Neuronal stem cell (in vitro differentiated cells): Measurements from ENCODE around the gene DPM1.

Experiments
- DNase-seq: peaks from one replicate; pipeline ENCODE4 v3.0.0-alpha.2; 2013; ENCODE audit warnings: low spot score
- H2AFZ ChIP-seq: one replicate; pipeline ENCODE4 v1.6.1; 2013; ENCODE audit warnings: mild to moderate bottlenecking, low read length, inconsistent platforms
- H2AK5ac ChIP-seq: 2 replicates; pipeline ENCODE4 v1.6.1; 2013; ENCODE audit warnings: low read depth, mild to moderate bottlenecking, inconsistent platforms, low read length, moderate library complexity, mixed read lengths
- H2BK120ac ChIP-seq: 2 replicates; pipeline ENCODE4 v1.6.1; 2013; ENCODE audit warnings: low read depth, mild to moderate bottlenecking, inconsistent platforms, low read length, moderate library complexity, mixed read lengths
- H2BK12ac ChIP-seq: one replicate; pipeline ENCODE4 v1.6.1; 2013; ENCODE audit warnings: low read length, inconsistent platforms
- H2BK15ac ChIP-seq: 2 replicates; pipeline ENCODE4 v1.6.1; 2013; ENCODE audit warnings: mild to moderate bottlenecking, low read length, inconsistent platforms, mixed read lengths
- H2BK5ac ChIP-seq: one replicate; pipeline ENCODE4 v1.6.1; 2013; ENCODE audit warnings: inconsistent platforms, mild to moderate bottlenecking, low read length, moderate library complexity
- H3K14ac ChIP-seq: one replicate; pipeline ENCODE4 v1.6.1; 2013; ENCODE audit warnings: low read length, inconsistent platforms
- H3K18ac ChIP-seq: 2 replicates; pipeline ENCODE4 v1.6.1; 2013; ENCODE audit warnings: low read length, inconsistent platforms
- H3K23ac ChIP-seq: 2 replicates; pipeline ENCODE4 v1.6.1; 2013; ENCODE audit warnings: low read depth, mild to moderate bottlenecking, mixed read lengths, low read length, inconsistent platforms; ENCODE audit not compliant: poor library complexity
- H3K27ac ChIP-seq: replicated peaks from 3 replicates; pipeline ENCODE4 v1.5.1; 2013; ENCODE audit warnings: low read length, inconsistent platforms
- H3K27me3 ChIP-seq, 3 experiments: 2 replicates each; pipeline ENCODE4 v1.6.1; 2013; ENCODE audit warnings: low read length in 3 of 3, mild to moderate bottlenecking in 2 of 3, inconsistent platforms in 1 of 3, low read depth in 1 of 3, mixed read lengths in 1 of 3, moderate library complexity in 1 of 3; ENCODE audit not compliant: control insufficient read depth in 3 of 3, insufficient read depth in 3 of 3
- H3K36me3 ChIP-seq, 2 donors: replicated peaks in 1 of 2; 2 replicates each; pipeline ENCODE4 v1.6.1; 2013; ENCODE audit warnings: low read length in 2 of 2; ENCODE audit not compliant: control insufficient read depth in 2 of 2, insufficient read depth in 2 of 2
- H3K4ac ChIP-seq: 2 replicates; pipeline ENCODE4 v1.6.1; 2013; ENCODE audit warnings: inconsistent platforms, mild to moderate bottlenecking, low read length, moderate library complexity
- H3K4me1 ChIP-seq, 2 donors: 1 replicate in 1 of 2; 2 replicates in 1 of 2; pipeline ENCODE4 v1.6.1; 2013; ENCODE audit warnings: low read length in 2 of 2, low read depth in 1 of 2; ENCODE audit not compliant: control insufficient read depth in 2 of 2, insufficient read depth in 1 of 2
- H3K4me2 ChIP-seq: one replicate; pipeline ENCODE4 v1.6.1; 2013; ENCODE audit warnings: mild to moderate bottlenecking, low read length, inconsistent platforms; ENCODE audit not compliant: insufficient read depth, poor library complexity, severe bottlenecking
- H3K4me3 ChIP-seq, 2 donors: 2 replicates each; pipeline ENCODE4 v1.5.1; 2013; ENCODE audit warnings: low read length in 2 of 2, mild to moderate bottlenecking in 2 of 2, inconsistent platforms in 1 of 2, moderate library complexity in 1 of 2
- H3K79me1 ChIP-seq: one replicate; pipeline ENCODE4 v1.6.1; 2013; ENCODE audit warnings: low read depth, mild to moderate bottlenecking, inconsistent platforms, low read length, moderate library complexity
- H3K9ac ChIP-seq: one replicate; pipeline ENCODE4 v1.6.1; 2013; ENCODE audit warnings: mild to moderate bottlenecking, low read depth, low read length, inconsistent platforms; ENCODE audit not compliant: poor library complexity
- H3K9me3 ChIP-seq, 2 donors: replicated peaks in 1 of 2; 2 replicates each; pipeline versions ENCODE3 to v1.6.1; 2013; ENCODE audit warnings: low read length in 2 of 2, mild to moderate bottlenecking in 2 of 2, inconsistent platforms in 1 of 2, low read depth in 1 of 2, mixed read lengths in 1 of 2, moderate library complexity in 1 of 2; ENCODE audit not compliant: control insufficient read depth in 2 of 2, insufficient read depth in 1 of 2
- H4K8ac ChIP-seq: one replicate; pipeline ENCODE4 v1.6.1; 2013; ENCODE audit warnings: low read depth, mild to moderate bottlenecking, inconsistent platforms, low read length, moderate library complexity
- H4K91ac ChIP-seq: one replicate; pipeline ENCODE4 v1.6.1; 2013; ENCODE audit warnings: low read length, low read depth, mild to moderate bottlenecking, inconsistent platforms; ENCODE audit not compliant: poor library complexity
- WGBS, 2 donors: extraction: QIAGEN DNeasy Blood & Tissue Kit; methylation state at CpG; one replicate each; pipeline ENCODE4 v1.1.7; 2013; ENCODE audit warnings: missing lambda C conversion rate in 2 of 2, mixed read lengths in 1 of 2; ENCODE audit not compliant: insufficient read length in 2 of 2, insufficient replicate concordance in 1 of 2; ENCODE audit errors: extremely low coverage in 2 of 2; 5-methylcytosine and 5-hydroxymethylcytosine counted together

DPM1 gene

GRCh38 chr20:50930139-50930975, 28.0 kb downstream of the DPM1 start:
- Histone ChIP-seq H2AFZ (no peak overlapping the region), H4K91ac (peak overlapping the region; percentile 53), H2BK15ac (peak overlapping the region; percentile 37), H3K79me1 (peaks cover 6% of the 10 kb centered on the region), H3K4me3 (peak overlapping the region; percentile 93 to 98), H2BK5ac (peak overlapping the region; percentile 95), H3K9ac (peak overlapping the region; percentile 100), H3K4me2 (peak overlapping the region; percentile 69), H3K4me1 (peaks cover 6 to 11% of the 10 kb centered on the region in 2 donors), H3K27me3 (no peaks in the 10 kb centered on the region), H3K23ac (peak overlapping the region; percentile 97), H3K27ac (peak overlapping the region; percentile 100), H3K9me3 (no peaks in the 10 kb centered on the region), H2BK12ac (no peak overlapping the region), H3K18ac (peak overlapping the region; percentile 100), H2BK120ac (peak overlapping the region; percentile 96), H3K36me3 (peaks cover 12 to 78% of the 10 kb centered on the region in 2 donors), H3K4ac (peak overlapping the region; percentile 98), H4K8ac (peak overlapping the region; percentile 92), H3K14ac (peak overlapping the region; percentile 100), H2AK5ac (peak overlapping the region; percentile 100)
- peak; percentile 24 for DNase-seq
- WGBS, 2 donors: no CpG with 5 or more reads among the region's 79 CpGs

DNA sequence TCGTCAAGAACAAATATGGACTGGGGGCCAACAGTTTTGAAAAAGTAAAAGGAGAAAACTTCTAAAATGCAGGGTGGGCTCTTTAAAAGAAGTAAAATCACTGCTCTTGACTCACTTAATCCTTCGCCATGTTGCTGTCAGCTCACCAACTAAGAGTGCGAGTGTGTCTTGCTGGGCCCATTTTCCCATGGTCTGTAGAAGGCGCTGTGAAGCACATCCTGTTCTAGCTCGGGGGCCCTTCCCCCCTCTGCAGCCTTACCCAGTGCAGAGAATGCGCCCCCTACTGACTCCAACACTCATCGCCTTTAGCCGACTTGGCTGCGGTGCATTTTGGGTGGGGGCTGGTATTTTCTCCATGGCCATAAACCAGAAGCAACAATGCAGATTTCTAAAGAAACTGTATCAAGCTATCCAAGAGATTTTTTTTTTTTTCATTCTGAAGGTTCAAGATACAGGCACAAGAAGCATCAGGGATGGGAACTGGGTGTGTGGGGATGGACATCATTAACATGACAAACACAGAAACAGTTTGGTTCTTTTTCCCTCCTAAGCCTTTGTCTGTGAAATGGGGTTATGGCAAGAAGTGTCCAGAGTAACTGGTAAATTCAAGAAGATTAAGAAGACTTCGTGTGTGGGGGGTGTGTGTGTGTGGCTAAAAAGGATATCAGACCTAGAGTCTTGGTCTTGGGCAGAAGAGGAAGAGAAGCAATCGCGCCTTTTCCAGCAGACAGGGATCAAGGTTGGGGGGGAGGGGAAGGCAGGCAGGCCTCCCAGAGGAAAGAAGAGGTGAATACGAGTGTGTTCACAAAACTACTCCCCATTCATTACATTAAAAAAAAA, 28.8 kb downstream of the DPM1 start:
- H3K18ac ChIP-seq: no peak overlapping the region
- H2BK15ac ChIP-seq: no peak overlapping the region
- H2AK5ac ChIP-seq: peak overlapping the region; percentile 100
- H3K23ac ChIP-seq: no peak overlapping the region
- no peak overlapping the region for H3K9ac ChIP-seq
- no peaks in the 10 kb centered on the region for H3K27me3 ChIP-seq
- no peak overlapping the region for H4K8ac ChIP-seq
- no peak overlapping the region for H3K4ac ChIP-seq
- H3K36me3 ChIP-seq: peaks cover 13 to 78% of the 10 kb centered on the region in 2 donors
- H2BK12ac ChIP-seq: no peak overlapping the region
- peak overlapping the region; percentile 100 for H3K27ac ChIP-seq
- peaks cover 6 to 11% of the 10 kb centered on the region in 2 donors for H3K4me1 ChIP-seq
- no peak overlapping the region for H2AFZ ChIP-seq
- H3K79me1 ChIP-seq: peaks cover 6% of the 10 kb centered on the region
- DNase-seq: peak; percentile 92
- WGBS, 2 donors: no CpG with 5 or more reads among the region's 13 CpGs
- peak overlapping the region; percentile 88 to 93 for H3K4me3 ChIP-seq
- H3K4me2 ChIP-seq: peak overlapping the region; percentile 69
- H3K9me3 ChIP-seq: no peaks in the 10 kb centered on the region
- H2BK120ac ChIP-seq: peak overlapping the region; percentile 96
- H4K91ac ChIP-seq: no peak overlapping the region
- H2BK5ac ChIP-seq: peak overlapping the region; percentile 95
- no peak overlapping the region for H3K14ac ChIP-seq

DNA sequence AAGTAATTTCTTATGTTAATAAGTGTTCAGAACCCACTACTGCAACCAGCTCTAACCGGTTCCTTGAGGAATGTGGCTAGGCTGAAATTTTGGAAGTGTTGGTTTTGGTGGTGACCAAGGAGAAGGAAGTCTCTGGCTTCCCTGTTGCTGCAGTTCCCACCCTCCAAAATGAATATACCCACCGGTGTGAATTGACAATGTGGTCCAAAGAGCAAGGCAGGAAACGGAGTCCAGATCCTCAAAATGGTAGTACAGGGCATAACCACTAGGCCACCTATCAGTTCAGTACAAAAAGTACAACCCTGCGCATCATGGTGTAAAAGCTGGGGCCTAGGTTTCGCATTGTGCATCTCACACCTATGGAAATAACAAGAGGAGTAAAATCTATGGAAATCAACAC, 29.9 kb downstream of the DPM1 start:
- Histone ChIP-seq H3K4me2 (peak overlapping the region; percentile 59), H2AK5ac (no peak overlapping the region), H3K27me3 (no peaks in the 10 kb centered on the region), H3K27ac (no peak overlapping the region), H3K9me3 (no peaks in the 10 kb centered on the region), H2BK5ac (no peak overlapping the region), H3K14ac (no peak overlapping the region), H4K8ac (no peak overlapping the region), H3K23ac (no peak overlapping the region), H3K4ac (no peak overlapping the region), H3K36me3 (peaks cover 13 to 78% of the 10 kb centered on the region in 2 donors), H2AFZ (no peak overlapping the region), H2BK12ac (no peak overlapping the region), H3K79me1 (peaks cover 6% of the 10 kb centered on the region), H2BK15ac (no peak overlapping the region), H3K18ac (no peak overlapping the region), H2BK120ac (no peak overlapping the region), H3K4me3 (peak overlapping the region; percentile 52 to 93), H3K9ac (peak overlapping the region; percentile 39), H3K4me1 (peaks cover 8 to 11% of the 10 kb centered on the region in 2 donors), H4K91ac (no peak overlapping the region)
- DNase-seq: no peak
- WGBS, 2 donors: no CpG with 5 or more reads among the region's 5 CpGs

DNA sequence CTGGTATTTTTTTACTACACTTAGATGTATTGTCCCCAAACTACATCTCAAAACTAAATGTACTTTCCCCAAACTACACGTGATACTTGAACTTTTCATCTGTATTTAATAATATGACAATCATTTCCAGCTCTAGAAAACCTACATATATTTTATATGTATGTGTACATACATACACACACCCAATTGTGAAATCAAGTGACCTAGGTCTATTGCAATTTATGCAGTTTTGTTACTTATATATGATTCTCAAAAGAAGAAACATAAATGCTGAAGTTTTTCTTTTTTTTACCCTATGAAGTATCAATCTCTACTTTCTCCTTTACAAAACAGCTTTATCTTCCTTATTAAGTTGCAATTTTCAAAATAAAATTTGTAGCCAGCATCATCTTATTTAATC, 31.8 kb downstream of the DPM1 start:
- no peak overlapping the region for H4K8ac ChIP-seq
- no peak overlapping the region for H3K27ac ChIP-seq
- no peaks in the 10 kb centered on the region for H3K27me3 ChIP-seq
- no peak overlapping the region for H2AFZ ChIP-seq
- no peak overlapping the region for H2AK5ac ChIP-seq
- peaks cover 8 to 11% of the 10 kb centered on the region in 2 donors for H3K4me1 ChIP-seq
- no peaks in the 10 kb centered on the region for H3K9me3 ChIP-seq
- peaks cover 6% of the 10 kb centered on the region for H3K79me1 ChIP-seq
- H2BK12ac ChIP-seq: no peak overlapping the region
- H3K4ac ChIP-seq: no peak overlapping the region
- no peak overlapping the region for H3K9ac ChIP-seq
- no peak overlapping the region for H2BK120ac ChIP-seq
- DNase-seq: no peak
- no peak overlapping the region for H2BK15ac ChIP-seq
- H3K23ac ChIP-seq: no peak overlapping the region
- H2BK5ac ChIP-seq: no peak overlapping the region
- no peak overlapping the region for H3K18ac ChIP-seq
- peaks cover 16 to 81% of the 10 kb centered on the region in 2 donors for H3K36me3 ChIP-seq
- H3K4me2 ChIP-seq: no peak overlapping the region
- no peak overlapping the region for H3K4me3 ChIP-seq
- no CpG with 5 or more reads among the region's 1 CpG for WGBS, 2 donors
- H4K91ac ChIP-seq: no peak overlapping the region
- no peak overlapping the region for H3K14ac ChIP-seq
